Measurements from ENCODE around the gene MEGF9. TPM values are rescaled to one million over a fixed set of nuclear protein-coding genes. Genes with fewer than 3 reads are reported as not detected.

Gene MEGF9
- total RNA-seq, 2 experiments from 2014 or later, result 4.4 to 4.6 TPM

- no peak overlapping the region for H3K4me3 Mint-ChIP-seq
- POLR2A ChIA-PET, result no interaction called here
- no peak overlapping the region for H3K27ac Mint-ChIP-seq
- H3K27me3 Mint-ChIP-seq, result no peaks in the 10 kb centered on the region
- no peak for DNase-seq
- intact Hi-C loops (cut with micrococcal nuclease), result no loop called here
- CTCF ChIA-PET, result no interaction called here
- no peaks in the 10 kb centered on the region for H3K36me3 Mint-ChIP-seq
- H3K9me3 Mint-ChIP-seq, result no peaks in the 10 kb centered on the region
- peaks cover 36% of the 10 kb centered on the region for H3K4me1 Mint-ChIP-seq (ENCODE audit: low read depth)
Measured at GRCh38 chr9:120696551-120697230, 17.6 kb downstream of the MEGF9 start.

GRCh38 chr9:120694559-120694958 lies 19.7 kb downstream of the MEGF9 start:
- Mint-ChIP-seq H3K36me3 (no peaks in the 10 kb centered on the region), H3K27ac (no peak overlapping the region), H3K4me1 (ENCODE audit: low read depth) (peaks cover 36% of the 10 kb centered on the region), H3K4me3 (no peak overlapping the region), H3K9me3 (no peaks in the 10 kb centered on the region), H3K27me3 (no peaks in the 10 kb centered on the region)
- ChIA-PET CTCF (interaction anchor here (0.9 kb wide), 1 partner anchor 75 kb away, joined by 3 read pairs; no protein-coding TSS in a partner anchor), POLR2A (no interaction called here)
- intact Hi-C loops (cut with micrococcal nuclease), result loop anchor here (1.0 kb wide), 1 partner anchor 18 kb away; no protein-coding TSS in a partner anchor
- no peak for DNase-seq

- no peak overlapping the region for H3K4me3 Mint-ChIP-seq
- no peaks in the 10 kb centered on the region for H3K36me3 Mint-ChIP-seq
- CTCF ChIA-PET, result interaction anchor here (0.9 kb wide), 1 partner anchor 74 kb away, joined by 3 read pairs; no protein-coding TSS in a partner anchor
- H3K27me3 Mint-ChIP-seq, result no peaks in the 10 kb centered on the region
- H3K9me3 Mint-ChIP-seq, result no peaks in the 10 kb centered on the region
- DNase-seq, result no peak
- peaks cover 36% of the 10 kb centered on the region for H3K4me1 Mint-ChIP-seq (ENCODE audit: low read depth)
- intact Hi-C loops (cut with micrococcal nuclease), result loop anchor here (1.0 kb wide), 1 partner anchor 19 kb away; no protein-coding TSS in a partner anchor
- no peak overlapping the region for H3K27ac Mint-ChIP-seq
- POLR2A ChIA-PET, result no interaction called here
Measured at GRCh38 chr9:120693700-120694008, 20.6 kb downstream of the MEGF9 start.

- Mint-ChIP-seq H3K27me3 (no peaks in the 10 kb centered on the region), H3K4me3 (no peak overlapping the region), H3K27ac (no peak overlapping the region), H3K4me1 (ENCODE audit: low read depth) (peaks cover 36% of the 10 kb centered on the region), H3K36me3 (no peaks in the 10 kb centered on the region), H3K9me3 (no peaks in the 10 kb centered on the region)
- DNase-seq, result no peak
- ChIA-PET POLR2A (no interaction called here), CTCF (no interaction called here)
- intact Hi-C loops (cut with micrococcal nuclease), result no loop called here
Measured at GRCh38 chr9:120692901-120693699, 21.2 kb downstream of the MEGF9 start.

- Mint-ChIP-seq H3K4me3 (no peak overlapping the region), H3K4me1 (ENCODE audit: low read depth) (peaks cover 27% of the 10 kb centered on the region), H3K36me3 (peaks cover 2% of the 10 kb centered on the region), H3K27me3 (no peaks in the 10 kb centered on the region), H3K27ac (no peak overlapping the region), H3K9me3 (no peaks in the 10 kb centered on the region)
- DNase-seq, result no peak
- CTCF ChIA-PET, result no interaction called here
- POLR2A ChIA-PET, result no interaction called here
- intact Hi-C loops (cut with micrococcal nuclease), result no loop called here
Measured at GRCh38 chr9:120690372-120690771, 23.9 kb downstream of the MEGF9 start.

GRCh38 chr9:120689860-120690259 lies 24.4 kb downstream of the MEGF9 start:
- intact Hi-C loops (cut with micrococcal nuclease), result no loop called here
- Mint-ChIP-seq H3K36me3 (peaks cover 2% of the 10 kb centered on the region), H3K4me1 (ENCODE audit: low read depth) (peaks cover 24% of the 10 kb centered on the region), H3K4me3 (no peak overlapping the region), H3K27ac (no peak overlapping the region), H3K27me3 (no peaks in the 10 kb centered on the region), H3K9me3 (no peaks in the 10 kb centered on the region)
- CTCF ChIA-PET, result no interaction called here
- POLR2A ChIA-PET, result no interaction called here
- no peak for DNase-seq

GRCh38 chr9:120688758-120689157 lies 25.5 kb downstream of the MEGF9 start:
- Mint-ChIP-seq H3K4me1 (ENCODE audit: low read depth) (peaks cover 16% of the 10 kb centered on the region), H3K9me3 (no peaks in the 10 kb centered on the region), H3K27me3 (no peaks in the 10 kb centered on the region), H3K4me3 (no peak overlapping the region), H3K27ac (no peak overlapping the region), H3K36me3 (peaks cover 2% of the 10 kb centered on the region)
- POLR2A ChIA-PET, result no interaction called here
- DNase-seq, result no peak
- CTCF ChIA-PET, result no interaction called here
- intact Hi-C loops (cut with micrococcal nuclease), result no loop called here

- POLR2A ChIA-PET, result no interaction called here
- Mint-ChIP-seq H3K9me3 (no peaks in the 10 kb centered on the region), H3K27me3 (no peaks in the 10 kb centered on the region)
Measured at GRCh38 chr9:120683150-120683549, 31.1 kb downstream of the MEGF9 start.

GRCh38 chr9:120681121-120681520 lies 33.1 kb downstream of the MEGF9 start:
- peaks cover 2% of the 10 kb centered on the region for H3K4me1 Mint-ChIP-seq (ENCODE audit: low read depth)
- no peaks in the 10 kb centered on the region for H3K9me3 Mint-ChIP-seq
- no peak for DNase-seq
- H3K27ac Mint-ChIP-seq, result no peak overlapping the region
- ChIA-PET CTCF (no interaction called here), POLR2A (no interaction called here)
- intact Hi-C loops (cut with micrococcal nuclease), result no loop called here
- no peaks in the 10 kb centered on the region for H3K27me3 Mint-ChIP-seq
- H3K4me3 Mint-ChIP-seq, result no peak overlapping the region
- peaks cover 4% of the 10 kb centered on the region for H3K36me3 Mint-ChIP-seq

More at GRCh38 chr9:120683150-120683549, 31.1 kb downstream of the MEGF9 start:
- H3K4me3 Mint-ChIP-seq, result no peak overlapping the region
- no peak overlapping the region for H3K27ac Mint-ChIP-seq
- DNase-seq, result no peak
- CTCF ChIA-PET, result no interaction called here
- peaks cover 4% of the 10 kb centered on the region for H3K36me3 Mint-ChIP-seq
- intact Hi-C loops (cut with micrococcal nuclease), result no loop called here
- H3K4me1 Mint-ChIP-seq (ENCODE audit: low read depth), result peaks cover 2% of the 10 kb centered on the region

GRCh38 chr9:120680579-120680978 lies 33.7 kb downstream of the MEGF9 start:
- Mint-ChIP-seq H3K36me3 (peaks cover 2% of the 10 kb centered on the region), H3K9me3 (no peaks in the 10 kb centered on the region), H3K27me3 (no peaks in the 10 kb centered on the region), H3K4me3 (no peak overlapping the region), H3K4me1 (ENCODE audit: low read depth) (peaks cover 2% of the 10 kb centered on the region), H3K27ac (no peak overlapping the region)
- DNase-seq, result no peak
- ChIA-PET POLR2A (no interaction called here), CTCF (no interaction called here)
- intact Hi-C loops (cut with micrococcal nuclease), result no loop called here

- no peak for DNase-seq
- Mint-ChIP-seq H3K9me3 (no peaks in the 10 kb centered on the region), H3K27me3 (no peaks in the 10 kb centered on the region), H3K4me3 (no peak overlapping the region), H3K4me1 (ENCODE audit: low read depth) (peaks cover 2% of the 10 kb centered on the region), H3K27ac (no peak overlapping the region), H3K36me3 (peaks cover 2% of the 10 kb centered on the region)
- POLR2A ChIA-PET, result no interaction called here
- CTCF ChIA-PET, result no interaction called here
- intact Hi-C loops (cut with micrococcal nuclease), result no loop called here
Measured at GRCh38 chr9:120680161-120680560, 34.1 kb downstream of the MEGF9 start.

GRCh38 chr9:120677965-120678364 lies 36.3 kb downstream of the MEGF9 start:
- Mint-ChIP-seq H3K36me3 (peaks cover 2% of the 10 kb centered on the region), H3K4me3 (no peak overlapping the region), H3K27ac (no peak overlapping the region), H3K4me1 (ENCODE audit: low read depth) (no peaks in the 10 kb centered on the region), H3K27me3 (no peaks in the 10 kb centered on the region), H3K9me3 (no peaks in the 10 kb centered on the region)
- CTCF ChIA-PET, result no interaction called here
- POLR2A ChIA-PET, result no interaction called here
- no peak for DNase-seq
- intact Hi-C loops (cut with micrococcal nuclease), result no loop called here

Data from activated CD4-positive, alpha-beta memory T cell treated with anti-CD3 and anti-CD28 coated beads for 36 hours (primary cell).